GM13976 (cell line): ENCODE measurements around the gene CDH3.

Experiments used
- DNase-seq: peaks from one replicate; pipeline ENCODE4 v3.0.0; 2012; ENCODE audit warnings: low spot score
- CTCF ChIP-seq: IDR thresholded peaks from 2 replicates; pipeline ENCODE4 v1.5.1; 2012; ENCODE audit warnings: borderline replicate concordance, mild to moderate bottlenecking; ENCODE audit not compliant: insufficient read depth; ENCODE audit errors: extremely low read depth, missing control alignments, control extremely low read depth
- in situ Hi-C: fragments of 300-500 bp; cut with MboI; formaldehyde crosslinking; loops from one replicate; pipeline ENCODE4 v1.12.0; 2022; ENCODE audit warnings: low sequenced_read_pairs, mixed read lengths, inconsistent platforms; ENCODE audit not compliant: unreplicated experiment

CDH3 gene

DNA sequence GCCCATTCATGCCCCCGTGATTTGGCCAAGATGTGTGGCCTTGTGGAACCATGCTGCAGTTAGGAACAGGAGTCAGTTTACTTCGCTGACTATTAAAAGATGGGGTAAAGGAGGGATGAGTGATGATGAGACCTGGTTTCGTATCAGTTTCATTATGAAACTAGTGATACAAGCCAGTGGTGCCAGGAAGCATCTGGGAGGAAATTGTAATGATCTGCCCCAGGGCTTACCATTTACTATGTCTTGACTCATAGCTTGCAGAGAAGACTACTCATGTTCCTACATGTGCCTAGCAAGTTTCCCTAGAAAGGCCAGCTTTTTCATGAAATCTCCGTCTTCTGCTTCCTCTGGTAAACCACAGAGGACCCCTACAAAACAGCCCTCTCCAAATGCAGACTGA lies 23.2 kb downstream of the CDH3 start:
- TF ChIP-seq CTCF, result no peak
- in situ Hi-C loops, result no loop called here
- peak; percentile 42 for DNase-seq

GRCh38 chr16:68676113-68676860 lies 31.2 kb downstream of the CDH3 start:
- no peak for TF ChIP-seq CTCF

GRCh38 chr16:68681038-68681437 lies 35.9 kb downstream of the CDH3 start:
- in situ Hi-C loops, result no loop called here
- DNase-seq, result no peak
- TF ChIP-seq CTCF, result no peak

More at GRCh38 chr16:68676113-68676860, 31.2 kb downstream of the CDH3 start:
- DNase-seq, result no peak
- in situ Hi-C loops, result no loop called here

DNA sequence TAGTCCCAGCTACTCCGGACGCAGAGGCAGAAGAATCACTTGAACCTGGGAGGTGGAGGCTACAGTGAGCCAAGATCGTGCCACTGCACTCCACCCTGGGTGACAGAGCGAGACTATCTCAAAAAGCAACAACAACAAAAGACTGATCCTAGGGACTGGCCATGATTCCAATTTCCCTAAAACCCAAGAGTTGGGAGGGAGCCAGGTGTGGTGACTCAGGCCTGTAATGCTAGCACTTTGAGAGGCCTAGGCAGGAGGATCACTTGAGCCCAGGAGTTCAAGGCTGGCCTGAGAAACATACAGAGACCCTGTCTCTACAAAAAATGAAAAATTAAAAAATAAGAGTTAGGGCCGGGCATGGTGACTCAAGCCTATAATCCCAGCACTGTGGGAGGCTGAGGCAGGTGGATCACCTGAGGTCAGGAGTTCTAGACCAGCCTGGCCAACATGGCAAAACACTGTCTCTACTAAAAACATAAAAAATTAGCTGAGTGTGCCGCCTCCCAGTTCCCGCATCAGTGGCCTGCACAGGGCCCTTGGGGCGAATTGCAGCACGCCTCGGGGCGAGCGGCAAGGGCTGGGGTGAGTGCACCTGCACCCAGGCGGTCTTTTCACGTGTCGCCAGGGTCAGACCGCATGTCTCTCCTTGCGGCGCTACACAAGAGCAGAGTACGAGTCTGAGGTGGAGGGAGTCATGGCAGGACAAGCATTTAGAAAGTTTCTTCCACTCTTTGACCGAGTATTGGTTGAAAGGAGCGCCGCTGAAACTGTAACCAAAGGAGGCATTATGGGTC lies 40.8 kb downstream of the CDH3 start:
- TF ChIP-seq CTCF, result no peak
- DNase-seq, result no peak
- in situ Hi-C loops, result no loop called here

DNA sequence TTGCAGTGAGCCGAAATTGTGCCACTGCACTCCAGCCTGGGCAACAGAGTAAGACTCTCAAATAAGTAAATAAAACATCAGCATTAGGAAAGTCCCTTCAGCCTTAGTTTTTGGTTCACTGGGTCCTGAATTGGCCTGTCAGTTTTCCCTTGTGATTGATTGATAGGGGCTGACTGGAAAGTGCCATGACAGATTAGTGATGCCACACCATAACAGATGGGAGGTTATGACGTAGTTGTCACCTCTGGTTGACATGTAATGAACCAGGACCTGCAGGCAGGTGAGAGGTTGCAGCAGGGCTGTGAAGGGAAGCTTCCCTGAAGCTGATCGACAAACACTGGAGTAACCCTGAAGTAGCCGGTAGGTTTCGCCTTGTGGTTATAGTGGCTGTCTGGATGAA lies 41.8 kb downstream of the CDH3 start:
- in situ Hi-C loops, result no loop called here
- DNase-seq, result no peak
- no peak for TF ChIP-seq CTCF

GRCh38 chr16:68689921-68690320 lies 44.8 kb downstream of the CDH3 start:
- in situ Hi-C loops, result no loop called here
- no peak for TF ChIP-seq CTCF
- no peak for DNase-seq
